Muscle of leg (tissue), 11 donors: ENCODE results near the gene SLC26A5. TPM values are rescaled to one million over a fixed set of nuclear protein-coding genes. Genes with fewer than 3 reads are reported as not detected.
"Not testable (repeated sequence)": the region's sequence is repeated elsewhere in the genome, so short reads cannot be mapped to it uniquely, and the experiment has no call there.

Experiments
- DNase-seq: peaks from one replicate; pipeline ENCODE4 v3.0.0; 2013
- H3K27ac ChIP-seq: one replicate; pipeline ENCODE4 v1.5.1; 2013; ENCODE audit warnings: mild to moderate bottlenecking, low read length, control low read depth
- H3K27me3 ChIP-seq: one replicate; pipeline ENCODE4 v1.6.1; 2013; ENCODE audit warnings: low read length; ENCODE audit not compliant: control insufficient read depth, insufficient read depth
- H3K36me3 ChIP-seq: one replicate; pipeline ENCODE4 v1.6.1; 2013; ENCODE audit warnings: low read length; ENCODE audit not compliant: control insufficient read depth, insufficient read depth
- H3K4me1 ChIP-seq: one replicate; pipeline ENCODE4 v1.6.1; 2013; ENCODE audit warnings: low read length; ENCODE audit not compliant: control insufficient read depth, insufficient read depth
- H3K4me3 ChIP-seq: one replicate; pipeline ENCODE4 v1.5.1; 2013; ENCODE audit warnings: low read length, control low read depth
- H3K9me3 ChIP-seq: replicated peaks from 2 replicates; pipeline ENCODE4 v1.6.1; 2013; ENCODE audit warnings: low read depth, low read length; ENCODE audit not compliant: control insufficient read depth
- WGBS: methylation state at CpG from one replicate; pipeline ENCODE4 v1.1.5; 2013; ENCODE audit warnings: missing lambda C conversion rate; ENCODE audit not compliant: insufficient coverage; 5-methylcytosine and 5-hydroxymethylcytosine counted together
- polyA plus RNA-seq, 8 donors: library from polyadenylated mRNA; unstranded; fragments of 120-200 nt; gene quantifications; one replicate each; pipeline versions ENCODE4 v1.2.1 to v1.2.3, GENCODE V29; 2013; ENCODE audit warnings: inconsistent platforms in 1 of 8, low replicate concordance in 1 of 8; ENCODE audit not compliant: insufficient read length in 8 of 8, insufficient read depth in 1 of 8
- total RNA-seq: library from RNA; stranded (reverse); fragments of 120-200 nt; gene quantifications from one replicate; pipeline ENCODE4 v1.2.4, GENCODE V29; 2013

Gene SLC26A5
- total and polyA plus RNA-seq, 9 donors = 0.12 to 0.31 (median 0.18) TPM; not detected in 3

DNA sequence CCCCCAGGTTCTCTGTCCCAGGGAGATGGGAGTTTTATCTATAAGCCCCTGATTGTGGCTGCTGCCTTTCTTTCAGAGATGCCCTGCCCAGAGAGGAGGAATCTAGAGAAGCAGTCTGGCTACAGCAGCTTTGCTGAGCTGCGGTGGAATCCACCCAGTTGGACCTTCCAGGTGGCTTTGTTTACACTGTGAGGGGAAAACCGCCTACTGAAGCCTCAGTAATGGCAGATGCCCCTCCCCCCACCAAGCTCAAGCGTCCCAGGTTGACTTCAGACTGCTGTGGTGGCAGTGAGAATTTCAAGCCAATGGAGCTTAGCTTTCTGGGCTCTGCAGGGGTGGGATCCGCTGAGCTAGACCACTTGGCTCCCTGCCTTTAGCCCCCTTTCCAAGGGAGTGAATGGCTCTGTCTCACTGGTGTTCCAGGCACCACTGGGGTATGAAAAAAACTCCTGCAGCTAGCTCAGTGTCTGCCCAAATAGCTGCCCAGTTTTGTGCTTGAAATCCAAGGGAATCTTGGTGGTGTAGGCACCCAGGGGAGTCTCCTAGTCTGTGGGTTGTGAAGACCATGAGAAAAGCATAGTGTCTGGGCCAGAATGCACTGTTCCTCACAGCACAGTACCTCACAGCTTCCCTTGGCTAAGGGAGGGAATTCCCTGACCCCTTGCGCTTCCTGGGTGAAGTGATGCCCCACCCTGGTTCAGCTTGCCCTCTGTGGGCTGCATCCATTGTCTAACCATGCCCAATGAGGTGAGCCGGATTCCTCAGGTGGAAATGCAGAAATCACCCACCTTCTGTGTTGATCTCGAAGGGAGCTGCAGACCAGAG is 40.0 kb downstream of the SLC26A5 start:
- not testable (repeated sequence) for H3K36me3 ChIP-seq, H3K9me3 ChIP-seq, H3K27ac ChIP-seq, H3K27me3 ChIP-seq, H3K4me1 ChIP-seq, DNase-seq, H3K4me3 ChIP-seq
- 78% methylated on average over 5 of the region's 7 CpGs for WGBS

DNA sequence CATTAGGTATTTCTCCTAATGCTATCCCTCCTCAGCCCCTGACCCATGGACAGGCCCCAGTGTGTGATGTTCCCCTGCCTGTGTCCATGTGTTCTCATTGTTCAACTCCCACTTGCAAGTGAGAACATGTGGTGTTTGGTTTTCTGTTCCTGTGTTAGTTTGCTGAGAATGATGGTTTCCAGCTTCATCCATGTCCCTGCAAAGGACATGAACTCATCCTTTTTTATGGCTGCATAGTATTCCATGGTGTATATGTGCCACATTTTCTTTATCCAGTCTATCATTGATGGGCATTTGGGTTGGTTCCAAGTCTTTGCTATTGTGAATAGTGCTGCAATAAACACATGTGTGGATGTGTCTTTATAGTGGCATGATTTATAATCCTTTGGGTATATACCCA is 46.3 kb downstream of the SLC26A5 start:
- DNase-seq, H3K4me1 ChIP-seq, H3K9me3 ChIP-seq, H3K36me3 ChIP-seq, H3K27ac ChIP-seq, H3K4me3 ChIP-seq, H3K27me3 ChIP-seq: not testable (repeated sequence)

DNA sequence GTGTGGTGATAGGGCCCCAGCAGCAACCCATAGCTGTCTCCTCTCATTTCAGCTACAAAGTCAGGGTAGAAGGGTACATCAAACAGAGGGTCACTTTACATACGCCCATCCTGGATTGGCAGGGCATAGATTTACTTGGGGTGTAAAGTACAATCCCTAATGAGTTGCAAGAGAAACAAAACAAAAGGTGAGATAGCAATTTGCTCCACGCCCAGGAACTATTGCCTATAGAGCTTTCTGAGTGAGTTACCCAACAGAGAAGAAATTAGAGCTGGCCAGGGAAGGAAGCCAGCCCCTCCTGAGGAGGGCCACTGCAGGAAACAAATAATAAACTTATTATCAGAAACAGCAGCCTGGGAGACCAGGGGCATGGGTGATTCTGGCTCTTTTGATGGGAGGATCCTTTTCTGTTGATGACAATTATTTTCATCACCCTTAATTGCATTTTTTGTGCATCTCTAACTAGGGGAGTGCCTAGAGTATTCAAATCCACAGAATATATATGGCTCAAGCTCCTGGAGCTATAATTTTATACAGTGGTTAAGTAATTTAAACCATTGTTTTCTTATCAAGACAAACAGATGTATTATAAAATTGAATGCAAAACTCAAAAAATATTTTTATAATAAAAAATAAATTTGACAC is 47.4 kb downstream of the SLC26A5 start:
- H3K9me3 ChIP-seq = no peaks in the 10 kb centered on the region
- no peak overlapping the region for H3K27ac ChIP-seq
- no peaks in the 10 kb centered on the region for H3K36me3 ChIP-seq
- WGBS = no CpG with 5 or more reads among the region's 2 CpGs
- H3K4me1 ChIP-seq = no peaks in the 10 kb centered on the region
- H3K4me3 ChIP-seq = no peak overlapping the region
- no peaks in the 10 kb centered on the region for H3K27me3 ChIP-seq
- no peak for DNase-seq

DNA sequence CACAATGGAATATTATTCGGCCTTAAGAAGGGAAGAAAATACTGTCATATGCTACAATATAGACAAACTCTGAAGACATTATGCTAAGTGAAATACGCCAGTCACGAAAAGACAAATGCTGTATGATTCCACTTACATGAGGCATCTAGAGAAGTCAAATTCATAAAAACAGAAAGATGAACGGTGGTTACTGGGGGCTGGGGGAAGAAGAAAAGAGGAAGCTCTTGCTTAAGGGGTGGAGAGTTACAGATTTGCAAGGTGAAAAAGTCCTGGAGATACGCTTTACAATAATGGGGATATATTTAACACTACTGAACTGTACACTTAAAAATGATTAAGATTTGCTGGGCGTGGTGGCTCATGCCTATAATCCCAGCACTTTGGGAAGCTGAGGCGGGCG is 49.5 kb downstream of the SLC26A5 start:
- Histone ChIP-seq H3K27ac (no peak overlapping the region), H3K36me3 (no peaks in the 10 kb centered on the region), H3K9me3 (no peaks in the 10 kb centered on the region), H3K27me3 (no peaks in the 10 kb centered on the region), H3K4me3 (no peak overlapping the region), H3K4me1 (no peaks in the 10 kb centered on the region)
- no peak for DNase-seq
- no CpG with 5 or more reads among the region's 8 CpGs for WGBS

DNA sequence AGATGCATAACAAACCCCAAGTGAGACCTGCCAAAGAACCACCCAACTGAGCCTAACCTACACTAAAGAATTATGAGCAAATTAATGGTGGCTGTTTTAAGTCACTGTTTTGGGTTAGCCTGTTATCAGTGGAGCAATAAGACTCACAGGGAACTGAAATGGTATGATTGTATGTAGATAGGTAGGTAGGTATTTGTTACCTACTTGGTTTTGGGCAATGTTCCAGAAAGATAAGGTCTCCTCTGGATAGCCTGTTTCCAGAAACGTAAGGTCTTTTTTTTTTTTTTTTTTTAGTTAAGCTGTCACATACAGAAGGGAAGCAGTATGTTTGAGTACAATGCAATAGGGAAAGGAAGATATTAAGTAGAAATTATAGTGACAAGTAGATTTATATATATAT is 50.9 kb downstream of the SLC26A5 start:
- Histone ChIP-seq H3K4me3 (no peak overlapping the region), H3K36me3 (no peaks in the 10 kb centered on the region), H3K27ac (no peak overlapping the region), H3K27me3 (no peaks in the 10 kb centered on the region), H3K9me3 (no peaks in the 10 kb centered on the region), H3K4me1 (no peaks in the 10 kb centered on the region)
- no CpG with 5 or more reads among the region's 1 CpG for WGBS
- no peak for DNase-seq

DNA sequence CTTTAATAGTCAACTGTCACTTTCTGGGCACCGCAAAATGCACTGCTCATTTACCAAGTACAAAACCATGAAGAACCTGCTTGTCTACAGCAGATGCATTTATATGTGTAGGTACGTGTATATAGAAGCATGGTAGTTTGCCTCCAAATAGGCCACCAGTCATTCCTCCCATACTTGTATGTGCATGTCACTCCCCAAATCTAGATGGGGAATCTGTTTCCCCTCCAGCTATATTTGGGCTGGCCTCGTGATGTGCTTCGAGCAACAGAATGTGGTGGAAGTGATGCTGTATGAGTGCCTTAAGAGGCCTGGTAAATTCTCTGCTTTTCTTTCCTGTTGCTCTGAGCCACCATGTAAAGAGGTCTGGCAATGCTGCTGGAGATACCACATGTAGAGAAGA is 51.4 kb downstream of the SLC26A5 start:
- Histone ChIP-seq H3K27me3 (no peaks in the 10 kb centered on the region), H3K36me3 (no peaks in the 10 kb centered on the region), H3K4me3 (no peak overlapping the region), H3K9me3 (no peaks in the 10 kb centered on the region), H3K27ac (no peak overlapping the region), H3K4me1 (no peaks in the 10 kb centered on the region)
- WGBS = no CpG with 5 or more reads among the region's 4 CpGs
- no peak for DNase-seq

DNA sequence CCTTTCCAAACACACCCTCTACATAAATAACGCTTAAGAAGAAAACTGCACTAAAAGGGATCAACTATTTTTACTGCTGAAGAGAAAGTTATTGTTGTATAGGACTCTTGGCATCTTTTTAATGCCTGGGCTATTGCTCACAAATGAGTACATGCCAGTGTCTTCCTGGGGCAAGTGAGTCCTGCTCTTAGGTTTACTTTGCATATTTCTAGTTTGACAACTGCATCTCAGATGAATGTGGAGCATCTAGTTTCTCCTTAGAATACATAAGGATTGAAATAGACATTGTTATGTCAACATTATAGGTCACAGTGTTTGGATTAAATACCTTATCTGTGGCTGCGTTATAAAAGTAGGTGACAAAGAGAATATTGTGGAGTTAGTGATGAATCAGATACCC is 54.0 kb downstream of the SLC26A5 start:
- Histone ChIP-seq H3K36me3 (no peaks in the 10 kb centered on the region), H3K9me3 (no peaks in the 10 kb centered on the region), H3K27me3 (no peaks in the 10 kb centered on the region), H3K4me3 (no peak overlapping the region), H3K4me1 (no peaks in the 10 kb centered on the region), H3K27ac (no peak overlapping the region)
- no CpG with 5 or more reads among the region's 2 CpGs for WGBS
- no peak for DNase-seq

DNA sequence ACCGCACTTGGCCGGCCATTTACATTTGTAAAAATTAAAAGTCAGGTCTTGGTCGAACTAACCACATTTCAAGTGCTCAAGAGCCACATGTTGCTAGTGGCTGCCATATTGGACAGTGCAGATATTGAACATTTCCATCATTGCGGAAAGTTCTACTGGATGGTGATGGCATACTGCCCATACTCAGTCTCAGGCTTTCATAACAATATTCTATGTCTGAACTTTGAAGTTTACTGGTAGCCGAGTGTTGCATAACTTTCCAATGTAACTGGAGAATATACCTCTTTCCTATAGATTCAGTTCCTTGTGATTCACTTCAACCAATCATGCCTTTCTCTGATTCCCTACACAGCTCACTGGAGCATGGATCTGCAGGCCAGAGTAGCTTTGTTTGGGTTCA is 54.9 kb downstream of the SLC26A5 start:
- Histone ChIP-seq H3K36me3 (no peaks in the 10 kb centered on the region), H3K27me3 (no peaks in the 10 kb centered on the region), H3K9me3 (no peaks in the 10 kb centered on the region), H3K4me3 (no peak overlapping the region), H3K27ac (no peak overlapping the region), H3K4me1 (no peaks in the 10 kb centered on the region)
- no peak for DNase-seq
- 85% methylated on average over 3 of the region's 5 CpGs for WGBS

DNA sequence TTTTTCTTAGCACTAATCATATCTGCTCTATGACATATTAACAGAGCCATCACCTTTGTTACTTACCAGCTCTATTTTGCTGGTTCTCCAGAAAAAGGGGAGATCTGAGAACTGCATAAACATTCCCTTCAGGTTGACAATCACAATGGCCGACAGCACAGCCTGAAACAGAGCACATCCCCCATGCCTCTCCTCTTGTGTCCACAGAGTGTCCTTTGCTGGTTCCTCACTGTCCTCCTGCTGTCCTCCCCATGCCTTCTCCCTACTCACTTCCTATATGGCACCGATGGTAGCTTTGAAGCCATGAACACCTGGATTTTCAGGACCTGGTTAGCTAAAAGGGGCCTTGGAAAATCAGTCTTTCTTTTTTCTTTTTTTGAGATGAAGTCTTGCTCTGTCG is 56.7 kb downstream of the SLC26A5 start:
- 73% methylated on average over 1 of the region's 3 CpGs for WGBS
- H3K4me3 ChIP-seq = no peak overlapping the region
- DNase-seq = no peak

DNA sequence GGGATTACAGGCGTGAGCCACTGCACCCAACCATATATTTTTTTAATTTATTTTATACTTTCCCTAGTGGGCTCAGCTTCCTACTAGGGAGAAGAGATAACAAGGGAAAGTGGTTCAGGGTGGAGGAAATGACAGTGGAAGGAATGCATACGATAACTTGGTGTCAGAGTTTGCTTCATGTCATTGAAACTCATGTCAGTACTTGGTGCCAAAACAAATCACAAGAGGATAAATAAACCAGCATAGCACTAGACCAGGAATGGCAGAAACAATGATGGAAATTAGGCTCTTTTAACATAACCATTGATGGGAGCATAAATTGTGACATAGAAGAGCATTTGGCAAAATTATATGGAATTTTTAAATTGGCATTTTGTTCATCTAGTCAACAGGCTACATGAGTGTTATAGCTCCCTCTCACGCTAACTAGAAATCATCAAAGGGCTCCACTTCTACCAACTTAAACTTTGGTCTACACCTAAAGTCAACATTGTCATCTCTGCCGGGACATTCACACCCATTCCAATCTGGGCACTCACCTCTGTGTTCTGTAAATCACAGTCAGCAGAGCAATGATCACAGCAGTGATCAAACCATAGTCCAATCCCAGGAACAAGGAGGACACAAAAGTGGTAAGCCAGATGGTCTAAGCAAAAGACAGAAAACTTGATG is 57.4 kb downstream of the SLC26A5 start:
- Histone ChIP-seq H3K4me3 (no peak overlapping the region), H3K36me3 (no peaks in the 10 kb centered on the region), H3K27ac (no peak overlapping the region), H3K27me3 (no peaks in the 10 kb centered on the region), H3K4me1 (no peaks in the 10 kb centered on the region), H3K9me3 (no peaks in the 10 kb centered on the region)
- 64% methylated on average over 2 of the region's 4 CpGs for WGBS
- DNase-seq = no peak

More for the DNA sequence above, 56.7 kb downstream of the SLC26A5 start:
- Histone ChIP-seq H3K4me1 (no peaks in the 10 kb centered on the region), H3K27me3 (no peaks in the 10 kb centered on the region), H3K9me3 (no peaks in the 10 kb centered on the region), H3K27ac (no peak overlapping the region), H3K36me3 (no peaks in the 10 kb centered on the region)
